Stomach (tissue), 9 donors: ENCODE data around the gene P3H3. TPM values are rescaled to one million over a fixed set of nuclear protein-coding genes. Genes with fewer than 3 reads are reported as not detected.
"Not testable (repeated sequence)": the region's sequence is repeated elsewhere in the genome, so short reads cannot be mapped to it uniquely, and the experiment has no call there.

Experiments used
- DNase-seq, 2 donors: peaks; one replicate each; pipeline versions ENCODE4 v3.0.0 to v3.0.0-alpha.2; 2013 to 2019
- H3K27ac ChIP-seq, 5 donors: fragments of 200-600 bp in 4 of 5; sonication (generic) in 4 of 5; one replicate each; pipeline ENCODE4 v1.5.1; 2013 to 2019; ENCODE audit warnings: mild to moderate bottlenecking in 1 of 5, moderate library complexity in 1 of 5
- H3K27me3 ChIP-seq, 3 donors: fragments of 200-600 bp; sonication (generic); one replicate each; pipeline ENCODE4 v1.5.1; 2017 to 2019; ENCODE audit warnings: mixed run types in 1 of 3
- H3K36me3 ChIP-seq, 4 donors: fragments of 200-600 bp; sonication (generic); 1 replicate in 3 of 4; 2 replicates in 1 of 4; pipeline ENCODE4 v1.5.1; 2016 to 2019
- H3K4me1 ChIP-seq, 4 donors: fragments of 200-600 bp; sonication (generic); one replicate each; pipeline ENCODE4 v1.5.1; 2016 to 2019
- H3K4me3 ChIP-seq, 4 donors: fragments of 200-600 bp; sonication (generic) in 3 of 4; one replicate each; pipeline ENCODE4 v1.5.1; 2016 to 2019; ENCODE audit warnings: mild to moderate bottlenecking in 1 of 4
- H3K9me3 ChIP-seq, 4 donors: fragments of 200-600 bp; sonication (generic); one replicate each; pipeline ENCODE4 v1.5.1; 2016 to 2019
- CTCF ChIP-seq, 7 experiments: fragments of 450-650 bp in 4 of 7; fragments of 200-600 bp in 3 of 7; sonication (generic) in 3 of 7; IDR thresholded peaks; one replicate each; pipeline ENCODE4 v1.5.1; 2016 to 2019; ENCODE audit warnings: antibody characterized with exemption in 7 of 7, control low read depth in 2 of 7, mild to moderate bottlenecking in 1 of 7
- EP300 ChIP-seq: sonication (generic); formaldehyde crosslinking; IDR thresholded peaks from one replicate; pipeline ENCODE4 v1.6.1; 2017; ENCODE audit warnings: antibody characterized with exemption
- POLR2A ChIP-seq, 4 donors: fragments of 450-650 bp; IDR thresholded peaks; one replicate each; pipeline ENCODE4 v1.6.1; 2016; ENCODE audit warnings: antibody characterized with exemption in 4 of 4, control low read depth in 2 of 4, mild to moderate bottlenecking in 1 of 4, moderate library complexity in 1 of 4
- POLR2AphosphoS5 ChIP-seq, 3 donors: sonication (generic); formaldehyde crosslinking; IDR thresholded peaks; one replicate each; pipeline ENCODE4 v1.6.1; 2016; ENCODE audit warnings: antibody characterized with exemption in 3 of 3
- WGBS, 5 donors: extraction: QIAGEN DNeasy Blood & Tissue Kit in 3 of 5; methylation state at CpG; one replicate each; pipeline versions ENCODE4 v1.1.5 to v1.1.7; 2013 to 2018; 5-methylcytosine and 5-hydroxymethylcytosine counted together
- intact Hi-C: fragments of 100-400 bp; cut with DNase I; formaldehyde crosslinking; loops from one replicate; pipeline ENCODE4 v1.15.1; 2023; ENCODE audit warnings: low total_unique reads
- polyA plus RNA-seq, 3 donors: library from polyadenylated mRNA; stranded (reverse); fragments of 200-250 nt; gene quantifications; one replicate each; pipeline ENCODE4 v1.2.3, GENCODE V29; 2013
- total RNA-seq, 5 donors: library from RNA; depleted of rRNA; stranded (reverse); fragments of >200 nt; gene quantifications; one replicate each; pipeline versions ENCODE4 v1.1.0 to v1.2.3, GENCODE V29; 2014 to 2016
- donor health status: healthy with polysubstance abuse.
- donor health status: Bipolar disorder and iron deficiency.
- donor health status: healthy.

The P3H3 gene
- total and polyA plus RNA-seq, 8 donors = 7.0 to 41.1 (median 15.6) TPM

GRCh38 chr12:6868211-6869048 is 40.2 kb downstream of the P3H3 start:
- no peak for DNase-seq
- 5 to 10% (median 7%) methylated on average over 21 to 22 of the region's 22 CpGs for WGBS, 5 donors
- TF ChIP-seq CTCF (IDR thresholded peaks at IDR 0.05) (no peak), POLR2A (IDR thresholded peaks at IDR 0.05) (no peak)
- H3K4me1 ChIP-seq = peaks cover 30 to 62% (median 58%) of the 10 kb centered on the region in 4 donors
- no peaks in the 10 kb centered on the region for H3K27me3 ChIP-seq
- peak overlapping the region; percentile 81 to 100 (median 98) for H3K4me3 ChIP-seq
- intact Hi-C loops = no loop called here
- H3K9me3 ChIP-seq = no peaks in the 10 kb centered on the region
- H3K36me3 ChIP-seq = peaks cover 36 to 54% (median 52%) of the 10 kb centered on the region in 4 donors
- peak overlapping the region; percentile 97 to 99 (median 98) for H3K27ac ChIP-seq

- Histone ChIP-seq H3K27ac (peak overlapping the region in 4 of 5 donors; percentile 36 to 98 (median 98)), H3K4me3 (peak overlapping the region in 3 of 4 donors; percentile 81 to 99 (median 98)), H3K9me3 (no peaks in the 10 kb centered on the region), H3K27me3 (no peaks in the 10 kb centered on the region), H3K4me1 (peaks cover 37 to 71% (median 66%) of the 10 kb centered on the region in 4 donors), H3K36me3 (peaks cover 27 to 45% (median 43%) of the 10 kb centered on the region in 4 donors)
- intact Hi-C loops = no loop called here
- peak; percentile 91 to 94 for DNase-seq
- WGBS, 5 donors = 18 to 33% (median 25%) methylated on average over 10 to 12 of the region's 12 CpGs
- no peak for TF ChIP-seq EP300
- peak in 2 of 3 donors; percentile 4 to 79 for TF ChIP-seq POLR2AphosphoS5 (IDR thresholded peaks at IDR 0.05)
- TF ChIP-seq CTCF (IDR thresholded peaks at IDR 0.05) = peak in 5 of 7 experiments; percentile 85 to 96 (median 90)
- TF ChIP-seq POLR2A (IDR thresholded peaks at IDR 0.05) = no peak
These were observed 41.1 kb downstream of the P3H3 start for GRCh38 chr12:6869049-6870021.

GRCh38 chr12:6870304-6870703 is 42.1 kb downstream of the P3H3 start:
- WGBS, 5 donors = 51 to 66% (median 58%) methylated on average over 4 of the region's 4 CpGs
- peaks cover 37 to 74% (median 73%) of the 10 kb centered on the region in 4 donors for H3K4me1 ChIP-seq
- DNase-seq, H3K9me3 ChIP-seq, intact Hi-C loops, H3K27me3 ChIP-seq: not testable (repeated sequence)
- peak overlapping the region in 1 of 4 donors; percentile 99 for H3K4me3 ChIP-seq
- peak overlapping the region in 2 of 5 donors; percentile 98 for H3K27ac ChIP-seq
- H3K36me3 ChIP-seq = peaks cover 17 to 35% (median 33%) of the 10 kb centered on the region in 4 donors

GRCh38 chr12:6871052-6871957 is 43.1 kb downstream of the P3H3 start:
- H3K4me1 ChIP-seq = peaks cover 37 to 73% (median 72%) of the 10 kb centered on the region in 4 donors
- 52 to 66% (median 56%) methylated on average over 11 to 12 of the region's 12 CpGs for WGBS, 5 donors
- peak; percentile 45 to 69 for DNase-seq
- peaks cover 16 to 34% (median 28%) of the 10 kb centered on the region in 4 donors for H3K36me3 ChIP-seq
- no peaks in the 10 kb centered on the region for H3K9me3 ChIP-seq
- H3K27ac ChIP-seq = peak overlapping the region; percentile 31 to 98 (median 88)
- intact Hi-C loops = no loop called here
- peak overlapping the region; percentile 69 to 84 (median 77) for H3K4me3 ChIP-seq
- no peaks in the 10 kb centered on the region for H3K27me3 ChIP-seq
- TF ChIP-seq POLR2AphosphoS5 (IDR thresholded peaks at IDR 0.05) = peak in 2 of 3 donors; percentile 24 to 64
- TF ChIP-seq POLR2A (IDR thresholded peaks at IDR 0.05) = no peak
- no peak for TF ChIP-seq EP300
- no peak for TF ChIP-seq CTCF (IDR thresholded peaks at IDR 0.05)
